Measurements from ENCODE around the gene SLC25A48.

Gene SLC25A48

GRCh38 chr5:135934939-135935338 lies 100.5 kb downstream of the SLC25A48 start:
- DNase-seq = no peak

GRCh38 chr5:135937245-135937911 lies 102.9 kb downstream of the SLC25A48 start:
- DNase-seq = no peak

All from stimulated activated CD4-positive, alpha-beta T cell treated with anti-CD3 and anti-CD28 coated beads, Interleukin-4, amount 100 ng/mL, for 4 hours (primary cell).